22Rv1 (cell line): Measurements from ENCODE around the gene IL15.

ENCODE experiments used
- CTCF ChIP-seq: fragments of 450-650 bp; IDR thresholded peaks from 2 replicates; pipeline ENCODE4 v1.5.1; 2017; ENCODE audit warnings: mild to moderate bottlenecking
- ZFX ChIP-seq: fragments of 450-650 bp; IDR thresholded peaks from 2 replicates; pipeline ENCODE4 v1.6.1; 2017; ENCODE audit warnings: antibody characterized with exemption, borderline replicate concordance

DNA sequence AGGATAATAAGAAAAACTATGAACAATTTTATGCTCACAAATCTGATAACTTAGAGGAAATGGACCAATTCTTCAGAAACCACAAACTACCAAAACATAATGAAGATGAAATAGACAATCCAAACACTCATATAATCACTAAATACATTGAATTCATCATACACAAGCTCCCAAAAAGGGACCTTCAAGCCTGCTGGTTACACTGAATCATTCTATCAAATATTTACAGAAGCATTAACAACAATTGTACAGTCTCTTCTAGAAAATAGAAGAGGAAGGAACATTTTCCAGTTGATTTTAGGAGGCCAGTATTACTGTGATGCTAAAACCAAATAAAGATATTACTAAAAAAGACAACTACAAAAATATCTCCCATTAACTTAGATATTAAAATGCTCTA lies 88.3 kb downstream of the IL15 start:
- TF ChIP-seq CTCF (no peak), ZFX (no peak)
